ENCODE data around the gene KRTAP19-3.

KRTAP19-3 gene

GRCh38 chr21:30480145-30480544 is 11.7 kb downstream of the KRTAP19-3 start, which contains the start of gene KRTAP19-1:
Gene KRTAP19-1, minus strand, starts transcription at chr21:30480367. Its CDS starts 50 bp downstream, at chr21:30480317.
- H3K27ac ChIP-seq = no peak within 1 kb of the TSS
- DNase-seq (ENCODE audit: low read depth, low spot score) = no peak
- H3K4me3 ChIP-seq = no peak within 1 kb of the TSS
- H3K36me3 ChIP-seq (ENCODE audit: insufficient read depth, low read length) = no peaks in the 10 kb centered on the region
- no peak for TF ChIP-seq EZH2 (IDR thresholded peaks at IDR 0.05)
- no peak for TF ChIP-seq FOXP2 (optimal IDR thresholded peaks at IDR 0.05; ENCODE audit: control extremely low read depth, extremely low read length, insufficient read depth)
- no peak for TF ChIP-seq POLR2AphosphoS5 (IDR thresholded peaks at IDR 0.05; ENCODE audit: borderline replicate concordance, low read depth, low read length)
- H3K9me3 ChIP-seq (ENCODE audit: low read depth, low read length) = no peaks in the 10 kb centered on the region
- no peak within 1 kb of the TSS for H3K9ac ChIP-seq (ENCODE audit: insufficient read length)

- H3K4me3 ChIP-seq = no peak overlapping the region
- DNase-seq (ENCODE audit: low read depth, low spot score) = no peak
- no peaks in the 10 kb centered on the region for H3K9me3 ChIP-seq (ENCODE audit: low read depth, low read length)
- TF ChIP-seq FOXP2 (optimal IDR thresholded peaks at IDR 0.05; ENCODE audit: control extremely low read depth, extremely low read length, insufficient read depth) (no peak), POLR2AphosphoS5 (IDR thresholded peaks at IDR 0.05; ENCODE audit: borderline replicate concordance, low read depth, low read length) (no peak), EZH2 (IDR thresholded peaks at IDR 0.05) (no peak)
- H3K36me3 ChIP-seq (ENCODE audit: insufficient read depth, low read length) = no peaks in the 10 kb centered on the region
- no peak overlapping the region for H3K27ac ChIP-seq
- H3K9ac ChIP-seq (ENCODE audit: insufficient read length) = no peak overlapping the region
Measured at GRCh38 chr21:30479259-30479658, 12.6 kb downstream of the KRTAP19-3 start.

GRCh38 chr21:30478004-30478403 is 13.8 kb downstream of the KRTAP19-3 start:
- H3K4me3 ChIP-seq = no peak overlapping the region
- H3K9me3 ChIP-seq (ENCODE audit: low read depth, low read length) = no peaks in the 10 kb centered on the region
- no peaks in the 10 kb centered on the region for H3K36me3 ChIP-seq (ENCODE audit: insufficient read depth, low read length)
- DNase-seq (ENCODE audit: low read depth, low spot score) = no peak
- H3K27ac ChIP-seq = no peak overlapping the region
- TF ChIP-seq EZH2 (IDR thresholded peaks at IDR 0.05) = no peak
- no peak for TF ChIP-seq FOXP2 (optimal IDR thresholded peaks at IDR 0.05; ENCODE audit: control extremely low read depth, extremely low read length, insufficient read depth)
- TF ChIP-seq POLR2AphosphoS5 (IDR thresholded peaks at IDR 0.05; ENCODE audit: borderline replicate concordance, low read depth, low read length) = no peak
- no peak overlapping the region for H3K9ac ChIP-seq (ENCODE audit: insufficient read length)

GRCh38 chr21:30468900-30469714 is 22.7 kb downstream of the KRTAP19-3 start:
- TF ChIP-seq POLR2AphosphoS5 (IDR thresholded peaks at IDR 0.05; ENCODE audit: borderline replicate concordance, low read depth, low read length) (no peak), EZH2 (IDR thresholded peaks at IDR 0.05) (no peak), FOXP2 (optimal IDR thresholded peaks at IDR 0.05; ENCODE audit: control extremely low read depth, extremely low read length, insufficient read depth) (no peak)
- H3K9me3 ChIP-seq (ENCODE audit: low read depth, low read length) = no peaks in the 10 kb centered on the region
- H3K4me3 ChIP-seq = no peak overlapping the region
- H3K27ac ChIP-seq = no peak overlapping the region
- no peak overlapping the region for H3K9ac ChIP-seq (ENCODE audit: insufficient read length)
- no peaks in the 10 kb centered on the region for H3K36me3 ChIP-seq (ENCODE audit: insufficient read depth, low read length)
- DNase-seq (ENCODE audit: low read depth, low spot score) = no peak

- TF ChIP-seq FOXP2 (optimal IDR thresholded peaks at IDR 0.05; ENCODE audit: control extremely low read depth, extremely low read length, insufficient read depth) = no peak
- Histone ChIP-seq H3K4me3 (no peak overlapping the region), H3K9me3 (ENCODE audit: low read depth, low read length) (no peaks in the 10 kb centered on the region)
Measured at GRCh38 chr21:30463713-30464112, 28.1 kb downstream of the KRTAP19-3 start.

GRCh38 chr21:30448514-30448913 is 43.3 kb downstream of the KRTAP19-3 start:
- Histone ChIP-seq H3K4me3 (no peak overlapping the region), H3K9ac (ENCODE audit: insufficient read length) (no peak overlapping the region), H3K27ac (no peak overlapping the region), H3K9me3 (ENCODE audit: low read depth, low read length) (no peaks in the 10 kb centered on the region), H3K36me3 (ENCODE audit: insufficient read depth, low read length) (no peaks in the 10 kb centered on the region)
- no peak for DNase-seq (ENCODE audit: low read depth, low spot score)
- TF ChIP-seq POLR2AphosphoS5 (IDR thresholded peaks at IDR 0.05; ENCODE audit: borderline replicate concordance, low read depth, low read length) = no peak
- no peak for TF ChIP-seq FOXP2 (optimal IDR thresholded peaks at IDR 0.05; ENCODE audit: control extremely low read depth, extremely low read length, insufficient read depth)
- TF ChIP-seq EZH2 (IDR thresholded peaks at IDR 0.05) = no peak

More at GRCh38 chr21:30463713-30464112, 28.1 kb downstream of the KRTAP19-3 start:
- Histone ChIP-seq H3K27ac (no peak overlapping the region), H3K36me3 (ENCODE audit: insufficient read depth, low read length) (no peaks in the 10 kb centered on the region), H3K9ac (ENCODE audit: insufficient read length) (no peak overlapping the region)
- DNase-seq (ENCODE audit: low read depth, low spot score) = no peak

GRCh38 chr21:30447056-30447455 is 44.8 kb downstream of the KRTAP19-3 start:
- no peak for TF ChIP-seq FOXP2 (optimal IDR thresholded peaks at IDR 0.05; ENCODE audit: control extremely low read depth, extremely low read length, insufficient read depth)
- TF ChIP-seq EZH2 (IDR thresholded peaks at IDR 0.05) = no peak
- TF ChIP-seq POLR2AphosphoS5 (IDR thresholded peaks at IDR 0.05; ENCODE audit: borderline replicate concordance, low read depth, low read length) = no peak
- no peaks in the 10 kb centered on the region for H3K36me3 ChIP-seq (ENCODE audit: insufficient read depth, low read length)
- no peak for DNase-seq (ENCODE audit: low read depth, low spot score)
- H3K27ac ChIP-seq = no peak overlapping the region
- no peak overlapping the region for H3K4me3 ChIP-seq
- H3K9ac ChIP-seq (ENCODE audit: insufficient read length) = no peak overlapping the region
- no peaks in the 10 kb centered on the region for H3K9me3 ChIP-seq (ENCODE audit: low read depth, low read length)

- TF ChIP-seq FOXP2 (optimal IDR thresholded peaks at IDR 0.05; ENCODE audit: control extremely low read depth, extremely low read length, insufficient read depth) (no peak), POLR2AphosphoS5 (IDR thresholded peaks at IDR 0.05; ENCODE audit: borderline replicate concordance, low read depth, low read length) (no peak), EZH2 (IDR thresholded peaks at IDR 0.05) (no peak)
- Histone ChIP-seq H3K9me3 (ENCODE audit: low read depth, low read length) (no peaks in the 10 kb centered on the region), H3K36me3 (ENCODE audit: insufficient read depth, low read length) (no peaks in the 10 kb centered on the region), H3K4me3 (no peak overlapping the region), H3K9ac (ENCODE audit: insufficient read length) (no peak overlapping the region), H3K27ac (no peak overlapping the region)
- DNase-seq (ENCODE audit: low read depth, low spot score) = no peak
Measured at GRCh38 chr21:30444204-30444603, 47.6 kb downstream of the KRTAP19-3 start.

Measured in SK-N-MC (cell line).